Activated T-cell treated with anti-CD3 and anti-CD28 coated beads, Interleukin-2, amount 50 U/mL, for 24 hours (primary cell): ENCODE results near the gene LCN9.

Experiments
- DNase-seq: peaks from one replicate; pipeline ENCODE4 v3.0.0-alpha.2; 2020
- H3K27ac Mint-ChIP-seq: 2 replicates; pipeline ENCODE4 v1.8.0; 2020; ENCODE audit warnings: mild to moderate bottlenecking, mixed read lengths
- H3K27me3 Mint-ChIP-seq: 2 replicates; pipeline ENCODE4 v1.8.0; 2020; ENCODE audit warnings: mixed read lengths
- H3K36me3 Mint-ChIP-seq: 2 replicates; pipeline ENCODE4 v1.8.0; 2020; ENCODE audit warnings: low read depth, mixed read lengths
- H3K4me1 Mint-ChIP-seq: 2 replicates; pipeline ENCODE4 v1.8.0; 2020; ENCODE audit warnings: low read depth, mixed read lengths
- H3K4me3 Mint-ChIP-seq: 2 replicates; pipeline ENCODE4 v1.8.0; 2020; ENCODE audit warnings: mild to moderate bottlenecking, moderate library complexity, mixed read lengths
- H3K9me3 Mint-ChIP-seq: 2 replicates; pipeline ENCODE4 v1.8.0; 2020; ENCODE audit warnings: mixed read lengths

LCN9 gene

GRCh38 chr9:135694414-135694813 is 31.3 kb downstream of the LCN9 start:
- Mint-ChIP-seq H3K9me3 (no peaks in the 10 kb centered on the region), H3K4me3 (no peak overlapping the region), H3K36me3 (no peaks in the 10 kb centered on the region), H3K27ac (no peak overlapping the region), H3K4me1 (no peaks in the 10 kb centered on the region), H3K27me3 (peaks cover 3% of the 10 kb centered on the region)
- no peak for DNase-seq

DNA sequence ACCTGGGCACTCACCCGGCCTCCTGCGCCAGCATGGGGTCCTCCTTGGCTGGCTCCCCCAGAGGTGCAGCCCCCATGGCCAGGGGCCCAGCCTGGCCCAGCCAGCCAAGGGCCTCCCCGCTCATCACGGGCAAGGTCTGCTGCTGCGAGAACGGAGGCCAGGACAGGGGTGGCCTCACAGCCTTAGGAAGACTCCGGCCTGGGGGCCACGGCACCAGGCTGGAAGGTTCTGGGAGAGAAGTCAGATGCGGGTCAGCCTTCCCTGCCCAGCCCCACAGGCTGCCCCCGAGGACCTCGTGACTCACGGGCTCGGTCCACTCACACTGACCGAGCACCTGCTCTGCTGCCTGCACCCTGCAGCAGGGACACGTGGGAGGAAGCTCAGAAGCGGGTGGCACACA is 31.9 kb downstream of the LCN9 start:
- no peaks in the 10 kb centered on the region for H3K9me3 Mint-ChIP-seq
- H3K27me3 Mint-ChIP-seq = peaks cover 3% of the 10 kb centered on the region
- no peak for DNase-seq
- H3K27ac Mint-ChIP-seq = no peak overlapping the region
- no peaks in the 10 kb centered on the region for H3K36me3 Mint-ChIP-seq
- H3K4me1 Mint-ChIP-seq = no peaks in the 10 kb centered on the region
- no peak overlapping the region for H3K4me3 Mint-ChIP-seq

GRCh38 chr9:135695642-135696041 is 32.5 kb downstream of the LCN9 start:
- no peak for DNase-seq
- H3K4me1 Mint-ChIP-seq = no peaks in the 10 kb centered on the region
- no peaks in the 10 kb centered on the region for H3K9me3 Mint-ChIP-seq
- peaks cover 3% of the 10 kb centered on the region for H3K27me3 Mint-ChIP-seq
- no peaks in the 10 kb centered on the region for H3K36me3 Mint-ChIP-seq
- no peak overlapping the region for H3K27ac Mint-ChIP-seq
- no peak overlapping the region for H3K4me3 Mint-ChIP-seq

- Mint-ChIP-seq H3K9me3 (no peaks in the 10 kb centered on the region), H3K4me3 (no peak overlapping the region), H3K4me1 (no peaks in the 10 kb centered on the region), H3K27me3 (peaks cover 3% of the 10 kb centered on the region), H3K27ac (no peak overlapping the region), H3K36me3 (no peaks in the 10 kb centered on the region)
- no peak for DNase-seq
These were observed 33.3 kb downstream of the LCN9 start for GRCh38 chr9:135696446-135696845.

DNA sequence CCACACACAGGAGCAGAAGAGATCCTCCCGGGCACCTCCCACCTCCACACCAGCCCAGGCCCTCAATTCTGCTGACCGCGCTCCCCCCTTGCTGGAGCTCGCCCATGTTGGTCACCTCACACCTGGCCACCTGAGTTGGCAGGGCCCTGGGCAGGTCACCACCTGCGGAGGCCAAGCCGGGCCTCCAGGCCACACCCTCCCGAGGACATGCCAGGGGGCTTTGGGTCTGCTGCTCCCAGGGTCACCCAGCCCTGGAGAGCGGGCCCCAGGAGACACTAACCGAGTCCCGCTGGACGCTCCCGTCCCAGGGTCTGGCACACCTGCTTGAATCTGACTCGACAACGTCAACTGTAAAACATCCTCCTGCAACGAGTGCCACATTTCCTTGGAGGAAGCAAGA is 34.1 kb downstream of the LCN9 start:
- Mint-ChIP-seq H3K27me3 (peaks cover 3% of the 10 kb centered on the region), H3K27ac (no peak overlapping the region), H3K4me1 (no peaks in the 10 kb centered on the region), H3K4me3 (no peak overlapping the region), H3K9me3 (no peaks in the 10 kb centered on the region), H3K36me3 (no peaks in the 10 kb centered on the region)
- DNase-seq = no peak

GRCh38 chr9:135698236-135698635 is 35.1 kb downstream of the LCN9 start:
- H3K36me3 Mint-ChIP-seq = no peaks in the 10 kb centered on the region
- no peak for DNase-seq
- H3K4me1 Mint-ChIP-seq = no peaks in the 10 kb centered on the region
- H3K9me3 Mint-ChIP-seq = no peaks in the 10 kb centered on the region
- no peak overlapping the region for H3K4me3 Mint-ChIP-seq
- no peak overlapping the region for H3K27ac Mint-ChIP-seq
- H3K27me3 Mint-ChIP-seq = peaks cover 10% of the 10 kb centered on the region

GRCh38 chr9:135698767-135699166 is 35.7 kb downstream of the LCN9 start:
- peaks cover 11% of the 10 kb centered on the region for H3K27me3 Mint-ChIP-seq
- H3K4me3 Mint-ChIP-seq = no peak overlapping the region
- no peak for DNase-seq
- no peaks in the 10 kb centered on the region for H3K9me3 Mint-ChIP-seq
- no peaks in the 10 kb centered on the region for H3K36me3 Mint-ChIP-seq
- no peaks in the 10 kb centered on the region for H3K4me1 Mint-ChIP-seq
- H3K27ac Mint-ChIP-seq = no peak overlapping the region

DNA sequence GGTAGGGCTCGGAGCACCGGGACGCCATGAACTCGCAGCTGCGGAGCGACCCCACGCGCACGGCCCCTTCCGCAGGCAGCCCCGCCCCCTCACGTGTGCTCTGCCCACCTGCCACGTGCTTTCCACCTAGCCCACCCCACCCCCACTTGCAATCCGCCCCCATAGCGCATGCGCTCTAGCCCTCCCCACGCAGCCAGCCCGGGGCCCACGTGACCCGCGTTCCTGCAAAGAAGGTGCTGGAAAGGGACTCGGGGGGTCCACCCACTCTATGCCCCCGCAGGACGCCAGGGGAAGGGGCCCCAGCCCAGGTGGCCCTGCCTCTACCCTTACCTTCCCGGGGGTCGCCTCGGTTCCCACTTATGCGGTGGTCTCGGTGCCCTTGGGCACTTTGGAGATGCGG is 36.3 kb downstream of the LCN9 start, which contains the start of gene SOHLH1:
TSS of gene SOHLH1 (minus strand) at position 42 of the 400 bp plus-strand sequence. CDS start at position 28, 14 bp downstream.
- no peak within 1 kb of the TSS for H3K27ac Mint-ChIP-seq
- DNase-seq = no peak
- H3K27me3 Mint-ChIP-seq = peaks cover 15% of the 10 kb centered on the region
- H3K9me3 Mint-ChIP-seq = no peaks in the 10 kb centered on the region
- no peaks in the 10 kb centered on the region for H3K4me1 Mint-ChIP-seq
- no peak within 1 kb of the TSS for H3K4me3 Mint-ChIP-seq
- H3K36me3 Mint-ChIP-seq = no peaks in the 10 kb centered on the region

DNA sequence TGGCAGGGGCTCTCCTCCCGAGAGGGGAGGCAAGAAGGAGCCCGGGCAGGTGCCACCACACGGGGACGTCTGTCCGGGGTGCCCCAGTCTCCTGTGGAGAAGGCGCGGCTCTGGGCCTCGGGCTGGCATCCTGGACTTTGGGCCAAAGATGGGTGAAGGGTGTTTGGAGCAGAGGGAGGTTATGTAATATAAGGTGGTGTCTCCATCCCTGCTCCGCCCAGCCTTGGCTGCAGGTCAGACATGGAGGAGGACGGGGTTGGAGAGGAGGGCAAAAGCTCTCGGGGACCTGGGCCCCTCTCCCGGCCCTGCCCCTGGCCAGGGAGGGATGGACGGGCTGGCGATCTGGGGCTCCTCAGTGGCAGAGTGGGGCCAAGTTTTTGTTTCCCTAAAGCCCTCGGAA is 37.4 kb downstream of the LCN9 start:
- Mint-ChIP-seq H3K27me3 (peaks cover 15% of the 10 kb centered on the region), H3K4me3 (no peak overlapping the region), H3K4me1 (no peaks in the 10 kb centered on the region), H3K27ac (no peak overlapping the region), H3K36me3 (no peaks in the 10 kb centered on the region), H3K9me3 (no peaks in the 10 kb centered on the region)
- no peak for DNase-seq

- peaks cover 15% of the 10 kb centered on the region for H3K27me3 Mint-ChIP-seq
- no peaks in the 10 kb centered on the region for H3K36me3 Mint-ChIP-seq
- peak; percentile 49 for DNase-seq
- no peaks in the 10 kb centered on the region for H3K9me3 Mint-ChIP-seq
- no peaks in the 10 kb centered on the region for H3K4me1 Mint-ChIP-seq
- H3K4me3 Mint-ChIP-seq = no peak overlapping the region
- H3K27ac Mint-ChIP-seq = no peak overlapping the region
These were observed 38.2 kb downstream of the LCN9 start for GRCh38 chr9:135701067-135701958.

GRCh38 chr9:135701959-135702721 is 39.0 kb downstream of the LCN9 start, which contains the start of gene KCNT1:
TSS of gene KCNT1 (plus strand) at chr9:135702185. CDS start at chr9:135702259, 74 bp downstream.
- no peak within 1 kb of the TSS for H3K27ac Mint-ChIP-seq
- no peaks in the 10 kb centered on the region for H3K36me3 Mint-ChIP-seq
- peak; percentile 75 for DNase-seq
- H3K4me3 Mint-ChIP-seq = no peak within 1 kb of the TSS
- H3K9me3 Mint-ChIP-seq = no peaks in the 10 kb centered on the region
- peaks cover 15% of the 10 kb centered on the region for H3K27me3 Mint-ChIP-seq
- no peaks in the 10 kb centered on the region for H3K4me1 Mint-ChIP-seq

GRCh38 chr9:135703726-135704125 is 40.6 kb downstream of the LCN9 start:
- H3K36me3 Mint-ChIP-seq = no peaks in the 10 kb centered on the region
- DNase-seq = no peak
- no peak overlapping the region for H3K27ac Mint-ChIP-seq
- no peaks in the 10 kb centered on the region for H3K4me1 Mint-ChIP-seq
- H3K9me3 Mint-ChIP-seq = no peaks in the 10 kb centered on the region
- no peak overlapping the region for H3K4me3 Mint-ChIP-seq
- peaks cover 15% of the 10 kb centered on the region for H3K27me3 Mint-ChIP-seq

DNA sequence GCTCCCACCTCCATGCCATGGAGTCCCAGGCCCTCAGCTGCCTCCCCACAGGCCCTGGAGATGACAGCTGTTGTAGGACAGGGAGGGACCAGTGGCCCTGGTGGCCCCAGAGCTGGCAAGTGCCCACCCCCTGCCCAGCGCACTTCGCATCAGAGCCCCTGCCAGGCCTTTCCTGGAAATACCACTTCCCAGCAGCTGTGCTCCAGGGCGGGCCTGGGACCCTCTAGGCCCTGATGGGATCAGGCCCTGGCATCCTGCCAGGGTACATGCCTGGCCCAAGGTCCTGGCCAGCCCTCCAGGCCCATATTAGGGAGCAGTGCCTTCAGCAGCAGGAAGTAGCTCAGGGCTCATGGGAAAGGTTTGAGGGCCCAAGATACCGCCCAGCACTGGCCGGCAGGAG is 41.4 kb downstream of the LCN9 start:
- DNase-seq = no peak
- Mint-ChIP-seq H3K4me3 (no peak overlapping the region), H3K27ac (no peak overlapping the region), H3K27me3 (peaks cover 15% of the 10 kb centered on the region), H3K4me1 (no peaks in the 10 kb centered on the region), H3K9me3 (no peaks in the 10 kb centered on the region), H3K36me3 (no peaks in the 10 kb centered on the region)

DNA sequence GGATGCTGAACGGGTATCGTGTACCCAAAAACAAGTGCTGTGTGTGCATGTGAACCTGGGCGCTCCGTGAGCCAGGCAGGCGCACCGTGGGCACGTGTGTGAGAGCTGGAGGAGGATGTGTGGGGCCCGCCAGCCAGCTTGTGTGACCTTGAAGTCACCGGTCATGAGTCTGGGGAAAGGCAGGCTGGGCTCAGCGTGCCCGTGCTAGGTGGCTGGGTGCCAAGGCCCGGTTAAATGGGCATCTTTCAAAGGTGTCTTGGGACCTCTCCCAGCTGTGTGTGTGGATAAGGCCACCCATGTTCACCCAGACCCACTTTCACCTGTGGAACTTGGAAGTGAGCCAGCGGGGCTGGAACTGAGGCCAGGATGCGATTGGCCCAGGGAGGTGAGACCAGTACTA is 42.3 kb downstream of the LCN9 start:
- Mint-ChIP-seq H3K27me3 (peaks cover 15% of the 10 kb centered on the region), H3K27ac (no peak overlapping the region), H3K4me3 (no peak overlapping the region), H3K9me3 (no peaks in the 10 kb centered on the region), H3K4me1 (no peaks in the 10 kb centered on the region), H3K36me3 (no peaks in the 10 kb centered on the region)
- no peak for DNase-seq

- H3K27me3 Mint-ChIP-seq = peaks cover 15% of the 10 kb centered on the region
- H3K4me1 Mint-ChIP-seq = no peaks in the 10 kb centered on the region
- no peak overlapping the region for H3K4me3 Mint-ChIP-seq
- no peak overlapping the region for H3K27ac Mint-ChIP-seq
- no peaks in the 10 kb centered on the region for H3K9me3 Mint-ChIP-seq
- DNase-seq = no peak
- no peaks in the 10 kb centered on the region for H3K36me3 Mint-ChIP-seq
These were observed 43.2 kb downstream of the LCN9 start for GRCh38 chr9:135706288-135706687.
